ENCODE results near the gene DENND1A.

The DENND1A gene

GRCh38 chr9:123772967-123773366 is 157.0 kb downstream of the DENND1A start:
- DNase-seq (ENCODE audit: low spot score), result no peak

- DNase-seq (ENCODE audit: low spot score), result no peak
Observed at GRCh38 chr9:123772374-123772773, 157.6 kb downstream of the DENND1A start.

GRCh38 chr9:123771690-123772089 is 158.2 kb downstream of the DENND1A start:
- DNase-seq (ENCODE audit: low spot score), result no peak

GRCh38 chr9:123769719-123770118 is 160.2 kb downstream of the DENND1A start:
- no peak for DNase-seq (ENCODE audit: low spot score)

- peak; percentile 23 for DNase-seq (ENCODE audit: low spot score)
Observed at GRCh38 chr9:123763910-123764588, 165.9 kb downstream of the DENND1A start.

- no peak for DNase-seq (ENCODE audit: low spot score)
Observed at GRCh38 chr9:123761905-123762605, 167.9 kb downstream of the DENND1A start.

- DNase-seq (ENCODE audit: low spot score), result no peak
Observed at GRCh38 chr9:123757960-123758359, 172.0 kb downstream of the DENND1A start.

- no peak for DNase-seq (ENCODE audit: low spot score)
Observed at GRCh38 chr9:123757547-123757946, 172.4 kb downstream of the DENND1A start.

GRCh38 chr9:123756484-123757106 is 173.3 kb downstream of the DENND1A start:
- DNase-seq (ENCODE audit: low spot score), result no peak

- DNase-seq (ENCODE audit: low spot score), result no peak
Observed at GRCh38 chr9:123753669-123754258, 176.2 kb downstream of the DENND1A start.

- DNase-seq (ENCODE audit: low spot score), result no peak
Observed at GRCh38 chr9:123753016-123753415, 176.9 kb downstream of the DENND1A start.

- no peak for DNase-seq (ENCODE audit: low spot score)
Observed at GRCh38 chr9:123749580-123750202, 180.2 kb downstream of the DENND1A start.

GRCh38 chr9:123746765-123747164 is 183.2 kb downstream of the DENND1A start:
- DNase-seq (ENCODE audit: low spot score), result no peak

GRCh38 chr9:123745933-123746332 is 184.0 kb downstream of the DENND1A start:
- no peak for DNase-seq (ENCODE audit: low spot score)

GRCh38 chr9:123745451-123745850 is 184.5 kb downstream of the DENND1A start:
- no peak for DNase-seq (ENCODE audit: low spot score)

- DNase-seq (ENCODE audit: low spot score), result no peak
Observed at GRCh38 chr9:123743737-123744136, 186.2 kb downstream of the DENND1A start.

GRCh38 chr9:123742009-123742767 is 187.7 kb downstream of the DENND1A start:
- no peak for DNase-seq (ENCODE audit: low spot score)

- DNase-seq (ENCODE audit: low spot score), result no peak
Observed at GRCh38 chr9:123741214-123741613, 188.7 kb downstream of the DENND1A start.

GRCh38 chr9:123739902-123740301 is 190.0 kb downstream of the DENND1A start:
- DNase-seq (ENCODE audit: low spot score), result no peak

- no peak for DNase-seq (ENCODE audit: low spot score)
Observed at GRCh38 chr9:123739387-123739786, 190.5 kb downstream of the DENND1A start.

GRCh38 chr9:123738648-123739047 is 191.3 kb downstream of the DENND1A start:
- DNase-seq (ENCODE audit: low spot score), result no peak

GRCh38 chr9:123735376-123735775 is 194.6 kb downstream of the DENND1A start:
- no peak for DNase-seq (ENCODE audit: low spot score)

All from AG08396 (cell line).